HFF-Myc (cell line): Measurements from ENCODE around the gene ALDH3B1.

Experiments used
- DNase-seq: peaks from one replicate; pipeline ENCODE4 v3.0.0-alpha.2; 2011; ENCODE audit warnings: low read depth; ENCODE audit errors: extremely low read depth
- H3K4me3 ChIP-seq: replicated peaks from 2 replicates; pipeline ENCODE4 v1.5.1; 2011; ENCODE audit warnings: low read depth, mild to moderate bottlenecking, control low read depth, low read length
- CTCF ChIP-seq: IDR thresholded peaks from 2 replicates; pipeline ENCODE4 v1.5.1; 2012; ENCODE audit warnings: mild to moderate bottlenecking, low read depth, low read length, control low read depth; ENCODE audit errors: missing control alignments

The ALDH3B1 gene

GRCh38 chr11:68016161-68016903 lies 6.2 kb downstream of the ALDH3B1 start:
- no peak for DNase-seq
- no peak overlapping the region for H3K4me3 ChIP-seq
- TF ChIP-seq CTCF, result no peak

- no peak for DNase-seq
- no peak for TF ChIP-seq CTCF
- no peak overlapping the region for H3K4me3 ChIP-seq
These were observed 7.0 kb downstream of the ALDH3B1 start for GRCh38 chr11:68016904-68017817.

GRCh38 chr11:68017980-68018729 lies 8.0 kb downstream of the ALDH3B1 start:
- no peak overlapping the region for H3K4me3 ChIP-seq
- DNase-seq, result no peak
- TF ChIP-seq CTCF, result no peak

- TF ChIP-seq CTCF, result no peak
- DNase-seq, result no peak
- H3K4me3 ChIP-seq, result no peak overlapping the region
These were observed 8.6 kb downstream of the ALDH3B1 start for GRCh38 chr11:68018730-68019190.

- no peak for DNase-seq
- TF ChIP-seq CTCF, result no peak
- no peak overlapping the region for H3K4me3 ChIP-seq
These were observed 9.4 kb downstream of the ALDH3B1 start for GRCh38 chr11:68019486-68019885.

- no peak for DNase-seq
- TF ChIP-seq CTCF, result peak; percentile 42
- no peak overlapping the region for H3K4me3 ChIP-seq
These were observed 10.4 kb downstream of the ALDH3B1 start for GRCh38 chr11:68020575-68020974.
